Endothelial cell of hepatic sinusoid (primary cell): ENCODE results near the gene DMTF1.
"Not testable (repeated sequence)": the region's sequence is repeated elsewhere in the genome, so short reads cannot be mapped to it uniquely, and the experiment has no call there.

Source experiments
- in situ Hi-C: cut with HindIII; loops from 2 replicates; pipeline ENCODE4 v1.10.0; 2017; ENCODE audit warnings: low sequenced_read_pairs

Gene DMTF1

GRCh38 chr7:87188930-87189329, 36.7 kb downstream of the DMTF1 start:
- in situ Hi-C loops, result no loop called here

- in situ Hi-C loops, result no loop called here
Measured at GRCh38 chr7:87190783-87191182, 38.5 kb downstream of the DMTF1 start.

GRCh38 chr7:87192784-87193487, 40.7 kb downstream of the DMTF1 start:
- in situ Hi-C loops, result no loop called here

GRCh38 chr7:87193912-87194311, 41.7 kb downstream of the DMTF1 start:
- in situ Hi-C loops, result no loop called here

- in situ Hi-C loops, result no loop called here
Measured at GRCh38 chr7:87199241-87199640, 47.0 kb downstream of the DMTF1 start.

GRCh38 chr7:87199700-87200450, 47.6 kb downstream of the DMTF1 start:
- in situ Hi-C loops, result no loop called here

- in situ Hi-C loops, result no loop called here
Measured at GRCh38 chr7:87202208-87202607, 50.0 kb downstream of the DMTF1 start.

GRCh38 chr7:87202705-87203104, 50.5 kb downstream of the DMTF1 start:
- in situ Hi-C loops, result no loop called here

GRCh38 chr7:87203929-87204328, 51.7 kb downstream of the DMTF1 start:
- in situ Hi-C loops, result not testable (repeated sequence)

GRCh38 chr7:87204933-87205332, 52.7 kb downstream of the DMTF1 start:
- in situ Hi-C loops, result no loop called here

GRCh38 chr7:87205701-87206100, 53.4 kb downstream of the DMTF1 start:
- in situ Hi-C loops, result not testable (repeated sequence)

- in situ Hi-C loops, result no loop called here
Measured at GRCh38 chr7:87206361-87206760, 54.1 kb downstream of the DMTF1 start.

GRCh38 chr7:87209295-87209924, 57.2 kb downstream of the DMTF1 start:
- in situ Hi-C loops, result no loop called here

- in situ Hi-C loops, result no loop called here
Measured at GRCh38 chr7:87210506-87210905, 58.3 kb downstream of the DMTF1 start.

- in situ Hi-C loops, result no loop called here
Measured at GRCh38 chr7:87212498-87212897, 60.2 kb downstream of the DMTF1 start.

- in situ Hi-C loops, result no loop called here
Measured at GRCh38 chr7:87213252-87213651, 61.0 kb downstream of the DMTF1 start.

GRCh38 chr7:87213811-87214210, 61.6 kb downstream of the DMTF1 start:
- in situ Hi-C loops, result no loop called here

GRCh38 chr7:87215046-87215445, 62.8 kb downstream of the DMTF1 start:
- in situ Hi-C loops, result no loop called here

- in situ Hi-C loops, result no loop called here
Measured at GRCh38 chr7:87216701-87217508, 64.7 kb downstream of the DMTF1 start.

GRCh38 chr7:87217983-87218653, 65.9 kb downstream of the DMTF1 start:
- in situ Hi-C loops, result no loop called here
